GM23338 (cell line): ENCODE measurements around the gene DIO3. TPM values are rescaled to one million over a fixed set of nuclear protein-coding genes. Genes with fewer than 3 reads are reported as not detected.

Experiments
- ATAC-seq: fragments of 200-7000 bp; cut with Tn5 transposase; 3 replicates; pipeline ENCODE4 v1.9.1; 2020
- DNase-seq: peaks from one replicate; pipeline ENCODE4 v3.0.0-alpha.2; 2015; ENCODE audit warnings: low spot score
- H2AFZ ChIP-seq: fragments of 200-600 bp; sonication (generic); 2 replicates; pipeline ENCODE4 v1.8.0; 2016; ENCODE audit warnings: antibody characterized with exemption, mild to moderate bottlenecking, moderate library complexity
- H3F3A ChIP-seq: fragments of 200-600 bp; sonication (generic); replicated peaks from 2 replicates; pipeline ENCODE4 v1.8.0; 2017; ENCODE audit warnings: antibody characterized with exemption, mixed run types, low read depth
- H3K27ac ChIP-seq: fragments of 200-600 bp; sonication (generic); 2 replicates; pipeline ENCODE4 v1.6.1; 2016; ENCODE audit warnings: low read depth
- H3K27me3 ChIP-seq: fragments of 200-600 bp; sonication (generic); 2 replicates; pipeline ENCODE4 v1.8.0; 2016; ENCODE audit warnings: mild to moderate bottlenecking, mixed run types, moderate library complexity; ENCODE audit not compliant: insufficient read depth
- H3K36me3 ChIP-seq: fragments of 200-600 bp; sonication (generic); 2 replicates; pipeline ENCODE4 v1.8.0; 2016; ENCODE audit warnings: mild to moderate bottlenecking; ENCODE audit not compliant: insufficient read depth
- H3K4me1 ChIP-seq: fragments of 200-600 bp; sonication (generic); 2 replicates; pipeline ENCODE4 v1.8.0; 2016; ENCODE audit warnings: mild to moderate bottlenecking, moderate library complexity; ENCODE audit not compliant: insufficient read depth
- H3K4me2 ChIP-seq: fragments of 200-600 bp; sonication (generic); 2 replicates; pipeline ENCODE4 v1.7.1; 2017; ENCODE audit warnings: mixed run types
- H3K4me3 ChIP-seq: fragments of 200-600 bp; sonication (generic); 2 replicates; pipeline ENCODE4 v1.6.1; 2016; ENCODE audit warnings: mixed run types
- H3K79me2 ChIP-seq: fragments of 200-600 bp; sonication (generic); replicated peaks from 2 replicates; pipeline ENCODE4 v1.8.0; 2017; ENCODE audit warnings: mild to moderate bottlenecking; ENCODE audit not compliant: insufficient read depth
- H3K9me2 ChIP-seq: fragments of 200-600 bp; sonication (generic); 2 replicates; pipeline ENCODE4 v1.8.0; 2017; ENCODE audit not compliant: insufficient read depth
- H4K20me1 ChIP-seq: fragments of 200-600 bp; sonication (generic); replicated peaks from 2 replicates; pipeline ENCODE4 v1.8.0; 2017; ENCODE audit warnings: mild to moderate bottlenecking; ENCODE audit not compliant: insufficient read depth
- H3K27ac Mint-ChIP-seq: 2 replicates; pipeline ENCODE4 v1.8.0; 2020; ENCODE audit warnings: inconsistent platforms, mild to moderate bottlenecking, moderate library complexity, mixed read lengths
- H3K27me3 Mint-ChIP-seq: 3 replicates; pipeline ENCODE4 v1.8.0; 2022; ENCODE audit warnings: low read depth, mild to moderate bottlenecking, moderate library complexity, mixed read lengths, inconsistent platforms; ENCODE audit not compliant: insufficient read depth, poor library complexity
- H3K36me3 Mint-ChIP-seq: 3 replicates; pipeline ENCODE4 v1.8.0; 2021; ENCODE audit warnings: low read depth, mild to moderate bottlenecking, inconsistent platforms, moderate library complexity, mixed read lengths
- H3K4me1 Mint-ChIP-seq: 3 replicates; pipeline ENCODE4 v1.8.0; 2020; ENCODE audit warnings: mild to moderate bottlenecking, inconsistent platforms, mixed read lengths
- H3K4me3 Mint-ChIP-seq: 3 replicates; pipeline ENCODE4 v1.8.0; 2021; ENCODE audit warnings: moderate library complexity, mild to moderate bottlenecking, inconsistent platforms, mixed read lengths
- H3K9me3 Mint-ChIP-seq: 3 replicates; pipeline ENCODE4 v1.8.0; 2020; ENCODE audit warnings: moderate library complexity, mild to moderate bottlenecking, inconsistent platforms, mixed read lengths
- CREB1 ChIP-seq: fragments of 250-450 bp; sonication (Bioruptor Pico); IDR thresholded peaks from 2 replicates; pipeline ENCODE4 v1.5.0; 2020; ENCODE audit warnings: low read depth, mild to moderate bottlenecking, moderate library complexity
- CTCF ChIP-seq, 2 experiments: fragments of 200-600 bp in 1 of 2; sonication (generic) in 1 of 2; conservative IDR thresholded peaks; 2 replicates each; pipeline versions ENCODE4 v1.5.1 to v1.6.1; 2016 to 2017; ENCODE audit warnings: antibody characterized with exemption in 2 of 2, low read depth in 2 of 2, mild to moderate bottlenecking in 2 of 2, moderate library complexity in 1 of 2
- ETS1 ChIP-seq: IDR thresholded peaks from 2 replicates; pipeline ENCODE4 v1.6.1; 2016; ENCODE audit warnings: antibody characterized with exemption
- EZH2 ChIP-seq: fragments of 200-600 bp; sonication (generic); IDR thresholded peaks from one replicate; pipeline ENCODE4 v1.8.0; 2017; ENCODE audit warnings: antibody characterized with exemption, mild to moderate bottlenecking, low read depth; ENCODE audit not compliant: unreplicated experiment
- EZH2phosphoT487 ChIP-seq: fragments of 200-600 bp; sonication (generic); IDR thresholded peaks from one replicate; pipeline ENCODE4 v1.8.1; 2018; ENCODE audit warnings: antibody characterized with exemption; ENCODE audit not compliant: unreplicated experiment
- JUNB ChIP-seq: IDR thresholded peaks from one replicate; pipeline ENCODE4 v1.6.1; 2016; ENCODE audit warnings: antibody characterized with exemption; ENCODE audit not compliant: unreplicated experiment
- NANOG ChIP-seq: IDR thresholded peaks from 2 replicates; pipeline ENCODE4 v1.6.1; 2016; ENCODE audit warnings: antibody characterized with exemption, borderline replicate concordance
- POLR2AphosphoS5 ChIP-seq: IDR thresholded peaks from 2 replicates; pipeline ENCODE4 v1.6.1; 2016; ENCODE audit warnings: antibody characterized with exemption, low read depth
- REST ChIP-seq: IDR thresholded peaks from one replicate; pipeline ENCODE4 v1.6.1; 2018; ENCODE audit warnings: antibody characterized with exemption; ENCODE audit not compliant: unreplicated experiment
- STAT1 ChIP-seq: IDR thresholded peaks from one replicate; pipeline ENCODE4 v1.6.1; 2016; ENCODE audit warnings: antibody characterized with exemption; ENCODE audit not compliant: unreplicated experiment
- ZNF114 ChIP-seq: fragments of 250-450 bp; sonication (Bioruptor Pico); IDR thresholded peaks from 2 replicates; pipeline ENCODE4 v1.5.0; 2020; ENCODE audit warnings: mild to moderate bottlenecking, moderate library complexity
- ZNF331 ChIP-seq: fragments of 250-450 bp; sonication (Bioruptor Pico); IDR thresholded peaks from 2 replicates; pipeline ENCODE4 v1.5.0; 2020; ENCODE audit warnings: low read depth, mild to moderate bottlenecking, moderate library complexity
- ZNF462 ChIP-seq: fragments of 250-450 bp; sonication (Bioruptor Pico); IDR thresholded peaks from 2 replicates; pipeline ENCODE4 v1.5.0; 2020; ENCODE audit warnings: mild to moderate bottlenecking, moderate library complexity
- polyA plus RNA-seq: library from polyadenylated mRNA; unstranded; fragments of >200 nt; fragmentation: Nextera tagmentation; extraction: Ambion mirVana; gene quantifications from 2 replicates; pipeline ENCODE4 v1.2.1, GENCODE V29; 2016
- total RNA-seq: library from RNA; depleted of rRNA; stranded (reverse); fragments of >200 nt; shearing (Covaris generic); gene quantifications from 2 replicates; pipeline ENCODE4 v1.2.3, GENCODE V29; 2014

The DIO3 gene
- total and polyA plus RNA-seq, 2 experiments from 2014 or later: 0.10 to 0.28 TPM

GRCh38 chr14:101590616-101591015 lies 29.3 kb downstream of the DIO3 start:
- H3K27me3 ChIP-seq: no peaks in the 10 kb centered on the region
- no peaks in the 10 kb centered on the region for H3K36me3 ChIP-seq
- H3K4me2 ChIP-seq: no peak overlapping the region
- no peak for ATAC-seq
- Mint-ChIP-seq H3K27ac (no peak overlapping the region), H3K4me1 (no peaks in the 10 kb centered on the region; the same call in 2 of the 3 replicates), H3K9me3 (peaks cover under 1% of the 10 kb centered on the region; the same call in 2 of the 3 replicates), H3K4me3 (no peak overlapping the region), H3K36me3 (no peaks in the 10 kb centered on the region), H3K27me3 (peaks cover 4% of the 10 kb centered on the region)
- H3K27ac ChIP-seq: no peak overlapping the region
- H3F3A ChIP-seq: no peaks in the 10 kb centered on the region
- no peaks in the 10 kb centered on the region for H3K79me2 ChIP-seq
- no peaks in the 10 kb centered on the region for H3K4me1 ChIP-seq
- H2AFZ ChIP-seq: no peak overlapping the region
- DNase-seq: no peak
- TF ChIP-seq STAT1: no peak
- no peak for TF ChIP-seq ZNF462 (CRISPR knock-in tag)
- no peak for TF ChIP-seq CTCF (conservative IDR thresholded peaks at IDR 0.05; ENCODE audit: low read depth in 2 of 2)
- TF ChIP-seq NANOG: no peak
- no peak for TF ChIP-seq POLR2AphosphoS5
- TF ChIP-seq CREB1 (CRISPR knock-in tag): no peak
- TF ChIP-seq REST: no peak
- no peak for TF ChIP-seq ZNF331 (CRISPR knock-in tag)
- TF ChIP-seq JUNB: no peak
- no peak for TF ChIP-seq ETS1
- no peak for TF ChIP-seq EZH2phosphoT487
- TF ChIP-seq ZNF114 (CRISPR knock-in tag): no peak
- no peak for TF ChIP-seq EZH2
- H3K4me3 ChIP-seq: no peak overlapping the region
- H4K20me1 ChIP-seq: no peaks in the 10 kb centered on the region
- H3K9me2 ChIP-seq: no peaks in the 10 kb centered on the region
